GM19035 (cell line): ENCODE measurements around the gene DNAH17.

Source experiments
- ATAC-seq: cut with Tn5 transposase; IDR thresholded peaks from one replicate; pipeline ENCODE4 v1.9.1; 2021; ENCODE audit not compliant: unreplicated experiment

Gene DNAH17

DNA sequence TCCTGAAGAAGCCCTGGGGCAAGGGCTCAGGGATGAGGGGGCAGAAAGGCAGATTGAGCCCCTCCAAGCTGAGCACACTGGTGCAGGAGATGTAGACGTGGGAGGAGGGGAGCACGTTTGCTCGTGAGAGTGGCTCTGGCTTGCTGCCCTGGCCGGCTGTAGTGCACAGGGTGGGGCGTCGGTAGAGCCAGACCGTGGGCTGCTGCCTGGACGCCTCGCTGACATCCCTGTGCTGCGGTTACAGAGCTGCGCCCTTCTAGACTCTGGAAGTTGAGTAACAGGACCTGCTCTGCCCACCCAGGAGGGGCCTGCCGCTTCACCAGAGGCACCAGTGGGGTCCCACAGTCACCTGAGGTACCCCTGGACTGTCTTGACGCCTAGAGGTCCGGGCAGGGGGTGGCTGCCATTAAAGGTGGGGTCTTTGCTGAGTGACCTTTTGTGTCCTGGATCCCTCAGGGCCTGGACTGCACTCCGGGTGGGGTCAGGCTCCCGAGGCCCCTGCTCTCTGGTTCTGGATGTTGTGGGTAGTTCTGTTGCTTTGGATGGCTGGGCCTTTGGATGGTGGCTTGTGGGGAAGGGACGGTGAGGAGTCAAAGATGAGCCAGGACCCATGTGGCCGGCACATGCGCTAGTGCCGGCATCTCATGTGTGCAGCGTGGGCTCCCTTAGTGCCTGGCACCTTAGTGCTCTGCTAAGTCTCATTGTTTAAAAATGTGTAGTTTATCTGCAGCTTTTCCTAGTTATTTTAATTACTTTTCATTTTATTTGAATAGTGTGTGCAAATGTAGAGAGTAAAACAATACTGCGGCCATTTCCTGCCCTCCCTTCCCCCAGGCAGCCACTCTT, 157.0 kb downstream of the DNAH17 start:
- no peak for ATAC-seq

DNA sequence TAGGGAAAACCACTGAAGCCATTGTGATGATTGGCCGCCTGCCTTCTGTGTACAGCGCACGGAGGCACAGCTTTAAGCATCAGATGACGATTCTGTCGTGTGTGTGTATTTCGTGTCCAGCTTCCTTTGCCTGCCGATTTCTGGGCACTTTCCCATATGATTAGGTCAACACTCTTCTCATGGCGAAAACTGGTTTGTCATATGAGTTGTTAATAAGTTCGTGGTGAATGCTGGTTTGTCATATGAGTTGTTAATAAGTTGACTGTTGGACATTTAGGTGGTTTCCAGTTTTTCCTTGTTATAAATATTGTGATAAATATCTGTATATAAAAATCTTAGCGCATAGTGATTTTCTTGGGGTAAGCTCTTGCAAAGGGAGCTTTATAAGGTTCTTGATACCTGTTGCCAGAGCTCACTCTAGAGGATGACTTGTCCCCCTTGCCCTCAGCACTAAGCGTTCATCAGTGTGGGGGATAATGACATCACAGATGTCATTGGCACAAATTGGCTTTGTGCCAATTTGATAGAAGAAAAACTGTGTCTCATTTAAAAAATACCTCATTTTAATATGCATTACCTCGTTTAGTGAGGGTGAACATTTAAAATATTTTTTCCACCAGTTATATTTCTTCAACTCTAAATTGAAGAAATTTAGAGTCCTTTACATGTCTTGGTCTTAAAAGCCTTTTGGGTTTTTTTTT, 158.7 kb downstream of the DNAH17 start:
- no peak for ATAC-seq

DNA sequence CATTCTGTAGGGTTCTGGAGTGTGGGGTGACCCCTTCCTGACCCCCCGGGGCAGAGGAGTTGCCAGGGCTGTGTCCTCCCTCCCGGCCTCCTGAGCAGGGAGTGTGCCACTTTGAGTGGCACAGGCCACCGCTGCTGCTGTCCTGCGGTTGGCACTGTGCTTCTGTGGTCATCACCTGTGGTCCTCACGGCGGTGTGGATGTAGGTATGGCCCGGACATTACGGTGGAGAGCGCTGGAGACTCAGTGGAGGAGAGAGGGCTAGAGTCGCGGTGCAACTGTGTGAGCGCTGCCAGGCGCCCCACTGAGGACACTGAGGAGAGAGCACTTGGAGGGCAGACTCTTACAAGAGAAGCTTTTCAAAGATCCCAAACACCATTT, 159.7 kb downstream of the DNAH17 start:
- no peak for ATAC-seq

DNA sequence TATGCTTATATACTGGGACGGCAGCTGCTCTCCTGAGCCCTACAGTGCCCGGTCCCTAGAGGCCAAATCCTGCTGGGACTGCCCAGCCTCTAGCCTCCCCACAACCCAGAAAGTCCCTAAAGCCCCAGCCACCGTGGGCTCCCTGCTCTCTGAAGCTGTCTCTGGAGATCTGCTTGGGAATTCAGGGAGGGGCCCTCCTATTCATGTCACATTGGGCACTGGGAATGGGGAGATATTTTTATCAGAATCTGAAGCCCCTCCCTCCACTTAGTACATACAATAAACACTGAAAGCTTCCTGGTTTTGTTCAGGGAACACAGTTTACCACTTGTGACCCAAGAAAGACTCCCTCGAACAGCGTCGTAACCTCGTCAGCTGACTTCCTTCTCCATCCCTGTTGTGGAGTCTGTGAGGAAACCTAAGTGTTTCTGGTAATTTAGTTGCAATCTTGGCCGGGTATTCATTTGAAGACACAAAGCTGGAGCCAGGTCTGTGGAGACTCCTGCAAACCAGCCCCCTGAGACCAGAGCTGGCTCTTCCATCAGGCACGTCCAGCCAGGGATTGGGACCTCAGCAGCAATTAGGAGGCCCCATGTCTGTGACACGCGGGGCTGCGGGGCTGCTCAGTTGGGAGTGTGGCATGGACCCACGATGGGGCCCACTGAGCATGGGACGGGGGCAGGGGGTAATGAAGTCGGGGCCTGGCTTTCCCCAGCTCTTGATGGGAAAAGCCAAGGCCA, 160.2 kb downstream of the DNAH17 start:
- no peak for ATAC-seq

DNA sequence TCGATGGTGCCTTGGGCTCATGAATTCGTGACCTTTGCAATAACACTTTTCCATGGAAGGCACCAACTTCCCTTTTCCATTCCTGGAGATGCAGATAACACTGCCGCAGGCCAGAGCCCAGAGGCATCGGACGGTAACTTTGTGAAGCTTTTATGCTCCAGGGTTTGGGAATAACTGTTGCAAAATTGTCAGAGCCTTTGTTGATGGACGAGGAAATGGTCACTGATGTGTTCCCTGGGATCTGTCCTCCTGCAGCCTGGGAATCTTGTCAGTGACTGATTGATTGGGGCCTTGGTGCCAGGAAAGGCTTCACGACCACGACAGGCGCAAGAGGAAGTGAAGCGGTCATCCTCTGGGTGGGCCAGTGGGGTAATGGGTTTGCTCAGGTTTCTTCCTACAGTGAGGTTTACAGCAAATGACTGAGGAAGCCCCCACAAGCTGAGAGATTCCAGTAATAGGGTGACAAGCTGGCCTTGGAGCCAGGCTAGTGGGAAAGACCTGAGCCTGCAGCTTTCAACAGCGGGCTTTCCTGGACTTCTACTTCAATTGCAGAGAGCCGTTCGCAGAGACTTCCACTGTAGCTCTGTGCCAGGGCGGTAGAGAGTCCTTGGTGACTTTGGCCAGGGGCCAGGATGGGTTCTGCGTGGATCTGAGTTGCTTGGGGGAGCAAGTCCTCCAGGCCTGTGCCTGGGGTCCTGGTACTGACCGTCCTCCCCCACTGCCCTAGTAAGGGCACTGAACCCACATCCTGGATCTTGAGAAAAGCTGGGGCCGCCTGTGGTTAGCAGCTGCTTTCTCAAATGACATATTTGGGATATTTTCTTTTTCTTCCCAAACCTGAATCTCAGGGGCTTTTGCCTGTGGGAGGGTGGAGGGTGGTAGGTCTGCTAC, 161.1 kb downstream of the DNAH17 start:
- ATAC-seq, result no peak

DNA sequence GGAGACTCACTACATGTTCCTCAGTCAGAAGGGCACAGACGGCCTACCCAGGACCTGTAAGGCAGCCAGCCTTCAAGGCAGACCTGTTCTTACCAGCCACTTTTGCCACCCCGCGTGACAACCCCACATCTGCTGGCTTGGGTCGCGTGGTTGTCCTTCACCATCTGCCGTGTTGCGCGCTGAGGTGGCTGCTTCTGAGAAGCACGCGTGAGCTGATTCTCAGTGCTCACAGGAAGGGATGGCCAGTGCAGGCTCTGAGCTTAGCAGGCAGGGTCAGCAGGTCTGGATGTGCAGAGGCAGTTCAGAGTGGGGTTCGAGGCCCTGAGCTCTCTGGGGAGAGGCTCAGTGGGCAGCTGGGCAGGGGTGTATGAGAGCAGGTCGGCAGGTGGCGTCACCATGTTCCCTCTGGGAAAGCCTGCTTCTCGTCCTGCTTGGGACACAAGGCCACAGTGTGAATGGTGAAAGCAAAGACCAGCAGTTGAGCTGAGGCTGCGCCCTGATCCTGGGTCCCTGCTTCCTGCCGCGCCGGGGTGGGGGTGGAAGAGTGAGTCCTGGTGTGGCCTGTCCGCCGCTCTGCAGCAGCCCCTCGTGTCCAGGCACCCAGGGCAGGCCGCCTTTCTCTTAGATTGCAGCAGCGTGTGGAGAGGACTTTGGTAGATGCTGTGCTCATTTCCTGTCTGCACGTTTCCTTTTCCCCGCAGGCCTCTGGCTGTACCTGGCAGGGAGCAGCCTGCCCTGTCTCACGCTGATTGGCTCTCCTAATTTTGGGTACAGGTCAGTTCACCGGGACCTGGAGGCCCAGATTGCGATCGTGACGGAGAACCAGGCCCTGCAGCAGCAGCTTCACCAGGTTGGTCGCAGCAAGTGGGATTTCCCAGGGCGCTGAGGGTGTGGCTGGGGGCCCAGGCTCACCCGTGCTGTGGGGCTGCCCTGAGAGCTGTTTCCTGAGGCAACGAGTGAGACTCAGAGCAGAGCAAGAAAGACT, 162.7 kb downstream of the DNAH17 start:
- ATAC-seq, result no peak

DNA sequence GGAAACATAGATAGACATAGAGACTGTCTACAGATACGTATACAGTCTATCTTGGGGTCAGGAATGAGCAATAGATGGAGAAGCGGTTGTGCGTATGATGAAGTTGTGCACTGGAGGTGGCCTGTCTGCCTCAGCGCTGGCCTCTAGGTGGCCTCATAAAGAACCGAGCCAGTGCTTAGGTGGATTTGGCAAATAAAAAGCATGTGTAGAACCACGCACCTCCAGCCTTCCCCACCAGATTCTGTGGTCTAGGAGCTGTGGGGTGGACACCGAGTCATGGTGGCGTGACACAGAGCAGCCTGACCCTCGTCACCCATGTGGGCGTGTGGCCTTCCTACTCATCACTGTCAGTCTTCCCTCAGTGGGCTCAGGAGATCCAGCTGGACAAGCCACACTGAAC, 164.8 kb downstream of the DNAH17 start:
- ATAC-seq, result no peak

DNA sequence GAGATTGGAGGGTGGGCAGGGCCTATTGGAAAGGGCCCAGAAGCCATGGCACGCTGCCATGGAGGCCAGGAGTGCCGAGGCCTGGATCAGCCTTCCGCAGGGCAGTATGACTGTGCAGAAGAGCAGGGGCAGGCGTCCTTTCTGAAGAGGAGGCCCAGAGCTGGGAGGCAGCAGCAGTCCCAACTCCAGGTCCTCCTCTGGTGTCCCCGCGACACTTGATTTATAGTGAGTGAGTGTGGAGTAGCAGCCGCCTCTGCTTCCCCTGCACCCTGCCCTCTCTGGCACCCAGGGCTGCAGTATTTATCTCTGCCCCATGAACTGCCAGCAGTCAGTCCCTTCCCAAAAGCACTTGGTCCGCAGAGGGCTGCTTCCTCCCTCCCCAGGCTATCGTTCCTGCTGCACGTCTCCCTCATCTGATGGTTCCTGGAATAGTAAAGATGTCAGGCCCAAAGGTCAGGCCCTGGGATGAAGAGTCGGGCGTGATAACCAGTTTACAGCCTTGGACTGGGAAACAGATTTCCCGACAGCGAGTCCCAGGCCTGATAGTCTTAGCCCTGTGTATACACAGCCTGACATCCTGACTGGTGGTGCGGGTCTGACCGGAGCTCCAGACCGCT, 165.8 kb downstream of the DNAH17 start:
- no peak for ATAC-seq

DNA sequence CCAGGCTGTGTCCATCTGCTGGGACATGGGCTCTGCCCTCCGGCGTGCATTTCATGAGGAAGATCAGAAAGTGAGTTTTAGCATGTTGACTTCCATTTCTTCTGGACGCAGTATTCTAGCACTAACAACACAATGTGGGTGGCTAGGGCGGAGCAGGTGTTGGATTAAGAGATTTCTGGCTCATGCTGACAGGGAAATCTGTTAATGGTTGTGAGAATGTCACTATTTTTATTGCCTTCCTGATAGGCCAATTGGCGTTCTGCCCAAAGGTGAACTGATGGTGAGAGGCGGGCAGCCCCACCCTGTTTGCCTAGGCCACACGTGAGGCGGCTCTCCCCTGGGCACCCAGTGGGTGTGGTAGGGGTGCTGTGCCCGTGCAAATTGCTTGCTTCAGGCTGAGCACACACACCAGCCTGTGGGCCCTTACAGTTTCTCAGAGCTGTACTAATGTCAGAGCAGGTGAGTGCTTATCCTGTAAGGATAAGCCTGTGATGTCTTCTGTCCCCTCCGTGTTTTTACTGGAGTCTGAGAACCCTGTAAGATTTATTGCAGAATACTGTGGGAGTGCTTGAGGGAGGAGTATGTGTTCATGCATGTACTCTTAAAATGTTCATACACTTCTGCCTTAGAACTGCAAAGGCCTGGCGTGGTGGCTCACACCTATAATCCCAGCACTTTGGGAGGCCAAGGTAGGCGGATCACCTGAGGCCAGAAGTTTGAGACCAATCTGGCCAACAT, 167.8 kb downstream of the DNAH17 start:
- ATAC-seq, result no peak

DNA sequence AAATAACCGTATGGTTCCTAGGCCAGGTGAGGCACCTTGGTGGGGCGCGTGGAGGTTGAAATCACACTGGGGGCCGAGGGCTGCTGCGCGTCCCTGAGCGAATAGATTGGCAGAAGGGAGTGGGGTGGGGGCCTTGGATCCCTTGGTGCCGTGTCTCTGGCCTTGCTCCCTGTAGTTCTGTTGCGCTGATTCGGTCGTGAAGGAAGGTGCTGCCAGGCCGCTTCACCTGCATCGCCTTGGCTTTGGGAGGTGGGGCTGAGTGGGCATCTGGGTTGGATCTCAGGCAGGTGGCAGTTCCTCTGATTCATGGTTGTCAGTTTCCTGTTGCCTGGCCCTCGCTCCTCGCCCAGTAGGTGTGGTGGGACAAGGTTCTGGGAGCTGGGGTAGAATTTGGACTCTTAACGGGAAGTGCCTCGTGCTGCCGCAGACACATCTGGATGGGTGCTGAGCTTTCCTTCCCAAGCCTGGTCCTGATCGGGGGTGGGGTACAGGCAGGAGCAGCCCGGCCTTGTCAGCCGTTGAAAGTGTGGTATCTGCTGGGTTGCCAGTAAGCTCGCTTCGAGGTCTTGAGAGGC, 168.6 kb downstream of the DNAH17 start:
- ATAC-seq, result no peak

DNA sequence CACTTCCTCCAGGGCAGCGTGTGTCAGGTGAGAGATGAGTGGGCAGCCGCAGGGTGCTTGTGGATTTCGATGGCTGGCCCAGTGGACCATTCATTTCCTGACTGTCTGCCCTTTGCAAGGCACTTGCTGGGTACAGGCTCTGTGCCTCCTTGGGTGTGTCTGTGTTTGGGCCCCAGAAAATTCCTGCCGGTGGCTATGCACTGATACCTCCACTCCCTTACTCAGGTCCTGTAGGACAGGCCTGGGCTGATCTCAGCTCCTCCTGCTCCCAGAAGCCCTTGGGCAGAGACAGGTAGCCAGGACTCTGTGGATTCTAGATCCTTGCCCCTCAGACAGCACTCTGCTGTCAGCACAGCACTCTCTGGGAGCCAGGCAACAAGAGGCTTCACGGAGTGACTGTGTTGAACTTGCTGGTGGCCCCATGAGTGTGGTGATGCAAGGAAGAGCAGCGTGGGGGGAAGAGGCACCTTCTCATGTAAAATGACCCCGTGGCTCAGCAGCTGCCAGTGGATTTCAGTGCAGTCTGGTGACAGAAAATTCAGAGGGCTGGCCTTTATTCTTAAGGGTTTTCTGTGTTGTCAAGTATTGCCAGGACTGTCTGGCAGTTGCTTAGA, 169.7 kb downstream of the DNAH17 start:
- no peak for ATAC-seq

DNA sequence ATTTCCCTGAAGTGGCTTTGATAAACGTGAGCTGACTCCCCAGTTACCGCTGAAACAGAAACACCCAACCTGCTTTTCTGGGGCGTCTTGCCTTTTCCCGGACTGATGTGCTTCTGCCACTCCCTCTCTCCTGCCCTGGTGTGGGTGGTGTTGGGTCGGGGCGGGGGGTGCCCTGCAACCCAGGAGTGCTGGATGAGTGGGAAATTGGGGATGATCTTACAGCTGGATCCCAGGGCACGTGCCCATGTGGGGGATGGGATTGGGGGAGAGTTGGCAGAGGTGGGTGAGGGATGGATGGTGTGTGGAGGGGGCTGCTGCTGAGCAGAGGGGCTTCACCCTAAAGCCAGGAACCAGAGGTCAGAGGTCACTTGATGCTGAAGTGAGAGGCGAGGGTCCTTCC, 170.3 kb downstream of the DNAH17 start:
- ATAC-seq, result no peak

DNA sequence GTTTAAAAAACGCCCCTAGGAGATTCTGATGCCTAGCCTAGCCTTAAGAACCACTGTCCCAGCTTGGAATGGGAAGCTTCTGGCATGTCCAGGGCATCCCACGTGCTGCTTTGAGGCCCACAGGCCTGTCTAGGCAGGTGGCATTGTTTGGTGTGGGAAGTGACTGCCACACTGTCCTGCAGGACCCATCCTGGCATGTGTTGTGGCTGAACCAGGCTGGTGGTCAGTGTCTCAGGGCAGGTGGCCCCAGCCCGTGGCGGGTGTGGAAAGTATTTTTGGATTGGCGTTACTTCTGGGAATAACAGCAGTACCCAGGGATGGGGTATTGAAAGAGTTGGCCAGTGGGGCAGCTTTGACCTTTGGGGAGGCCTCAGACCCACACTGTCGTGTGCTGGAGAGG, 170.8 kb downstream of the DNAH17 start:
- ATAC-seq, result no peak

DNA sequence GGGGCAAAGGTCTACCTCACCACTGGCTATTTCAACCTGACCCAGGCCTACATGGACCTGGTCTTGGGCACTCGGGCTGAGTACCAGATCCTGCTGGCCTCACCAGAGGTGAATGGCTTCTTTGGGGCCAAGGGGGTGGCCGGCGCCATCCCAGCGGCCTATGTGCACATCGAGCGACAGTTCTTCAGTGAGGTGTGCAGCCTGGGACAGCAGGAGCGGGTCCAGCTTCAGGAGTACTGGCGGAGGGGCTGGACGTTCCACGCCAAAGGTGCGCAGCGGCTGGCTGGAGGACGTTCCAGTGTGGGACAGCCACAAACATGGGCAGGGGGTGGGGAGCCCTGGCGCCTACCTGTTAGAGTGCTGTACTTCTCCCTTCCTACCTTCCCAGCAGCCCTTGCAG, 173.4 kb downstream of the DNAH17 start:
- no peak for ATAC-seq

DNA sequence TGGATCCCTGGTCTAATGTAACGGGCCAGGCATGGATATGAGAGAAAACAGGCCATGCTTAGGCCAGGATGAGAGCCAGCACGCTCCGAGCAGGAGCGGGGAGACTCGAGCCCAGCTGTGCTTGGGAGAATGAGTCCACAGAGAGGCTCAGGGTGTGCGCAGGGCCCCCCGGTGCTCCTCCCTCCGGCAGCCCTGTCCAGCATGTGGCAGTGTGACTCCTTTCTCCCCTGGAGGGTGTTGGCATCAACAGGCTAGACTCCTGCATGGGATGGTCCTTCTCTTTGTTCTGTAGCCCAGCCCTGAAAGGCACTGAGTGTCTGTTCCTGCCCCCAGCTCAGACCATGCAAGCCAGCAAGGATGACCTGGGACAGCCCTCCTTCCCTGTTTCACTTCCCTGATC, 175.3 kb downstream of the DNAH17 start:
- no peak for ATAC-seq

DNA sequence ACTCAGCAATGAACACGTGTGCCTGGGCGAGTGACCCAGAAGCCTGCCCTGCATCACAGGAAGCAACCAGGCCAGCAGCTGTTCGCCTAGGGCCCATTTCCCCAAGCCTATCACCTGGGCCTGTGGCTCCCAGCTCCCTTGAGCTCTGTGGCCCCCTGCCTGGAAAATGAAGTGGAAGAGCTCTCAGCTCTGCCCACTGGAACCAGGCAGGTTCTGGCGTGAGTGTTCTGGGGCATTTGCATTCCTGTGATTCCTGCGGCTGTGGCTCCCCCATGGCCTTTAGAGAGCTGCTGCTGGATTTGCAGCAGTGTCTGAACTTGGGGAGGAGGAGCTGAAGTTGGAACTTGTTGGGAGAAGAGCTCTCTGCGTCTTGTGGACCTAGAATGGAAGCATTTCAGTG, 175.9 kb downstream of the DNAH17 start:
- ATAC-seq, result no peak

DNA sequence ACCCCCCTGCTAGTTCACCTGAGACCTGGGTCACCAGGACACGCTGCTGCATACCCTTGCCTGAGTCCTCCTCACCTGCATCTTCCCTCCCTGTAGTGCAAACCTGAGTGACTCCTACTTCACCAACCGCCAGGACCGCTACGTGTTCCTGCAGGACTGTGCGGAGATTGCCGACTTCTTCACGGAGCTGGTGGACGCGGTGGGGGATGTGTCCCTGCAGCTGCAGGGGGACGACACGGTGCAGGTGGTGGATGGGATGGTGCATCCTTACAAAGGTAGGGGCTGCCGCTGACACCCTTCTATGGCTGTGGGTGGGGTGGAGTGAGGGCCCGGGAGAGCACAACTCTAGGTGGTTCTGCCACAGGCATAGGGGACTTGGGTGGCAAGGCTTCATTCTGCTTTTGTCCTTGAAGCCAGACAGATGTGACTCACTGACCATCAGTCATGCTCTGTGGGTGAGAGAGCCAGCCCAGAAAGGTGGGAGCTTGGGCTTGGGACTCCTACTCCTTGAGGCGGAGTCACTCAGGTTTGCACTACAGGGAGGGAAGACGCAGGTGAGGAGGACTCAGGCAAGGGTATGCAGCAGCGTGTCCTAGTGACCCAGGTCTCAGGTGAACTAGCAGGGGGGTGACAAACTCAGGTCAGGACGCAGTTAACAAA, 176.5 kb downstream of the DNAH17 start:
- ATAC-seq, result no peak
